Activated B cell treated with CpG ODN at 0.5 μM for 24 hours (primary cell): Measurements from ENCODE around the gene TIAM2. TPM values are rescaled to one million over a fixed set of nuclear protein-coding genes. Genes with fewer than 3 reads are reported as not detected.
"Not testable (repeated sequence)": the region's sequence is repeated elsewhere in the genome, so short reads cannot be mapped to it uniquely, and the experiment has no call there.

Experiments used
- ATAC-seq: fragments of 200-7000 bp; cut with Tn5 transposase; one replicate; pipeline ENCODE4 v1.10.0; 2021; ENCODE audit warnings: low read depth, mild to moderate bottlenecking, moderate library complexity
- CTCF ChIA-PET: fragments of 350-600 bp; sonication (Branson Sonifier 250); formaldehyde crosslinking; loops from one replicate; lab custom pipeline; 2021; ENCODE audit warnings: antibody characterized with exemption; lab: Charles Lee
- POLR2A ChIA-PET: fragments of 350-600 bp; sonication (Branson Sonifier 250); formaldehyde crosslinking; loops from one replicate; lab custom pipeline; 2021; ENCODE audit warnings: antibody characterized with exemption; lab: Charles Lee
- DNase-seq: peaks from one replicate; pipeline ENCODE4 v3.0.0; 2022
- H3K27ac Mint-ChIP-seq: one replicate; pipeline ENCODE4 v1.8.0; 2020; ENCODE audit warnings: mixed read lengths
- H3K27me3 Mint-ChIP-seq: one replicate; pipeline ENCODE4 v1.8.0; 2021; ENCODE audit warnings: mixed read lengths
- H3K36me3 Mint-ChIP-seq: one replicate; pipeline ENCODE4 v1.8.0; 2021; ENCODE audit warnings: low read depth, mixed read lengths
- H3K4me1 Mint-ChIP-seq: one replicate; pipeline ENCODE4 v1.8.0; 2021; ENCODE audit warnings: mixed read lengths
- H3K4me3 Mint-ChIP-seq: one replicate; pipeline ENCODE4 v1.8.0; 2020; ENCODE audit warnings: mild to moderate bottlenecking, mixed read lengths
- H3K9me3 Mint-ChIP-seq: one replicate; pipeline ENCODE4 v1.8.0; 2020; ENCODE audit warnings: mixed read lengths
- CTCF ChIP-seq: fragments of 200-600 bp; IDR thresholded peaks from one replicate; pipeline ENCODE4 v1.8.0; 2022; ENCODE audit warnings: antibody characterized with exemption, mild to moderate bottlenecking
- intact Hi-C: fragments of 100-400 bp; cut with micrococcal nuclease; formaldehyde crosslinking; loops from one replicate; pipeline ENCODE4 v1.15.1; 2024
- total RNA-seq: library from RNA; stranded (reverse); gene quantifications from 2 replicates; pipeline ENCODE4 v1.2.3, GENCODE V29; 2022

TIAM2 gene
- total RNA-seq, 1 donor from 2014 or later: 13.0 TPM

GRCh38 chr6:155177363-155177961 lies 182.3 kb downstream of the TIAM2 start:
- CTCF ChIA-PET: interaction anchor here (0.6 to 3.1 kb wide), 13 partner anchors 35 to 502 kb away, joined by 3 to 67 read pairs (median 5); no protein-coding TSS in a partner anchor
- H3K36me3 Mint-ChIP-seq: no peaks in the 10 kb centered on the region
- intact Hi-C loops: loop anchor here (1.0 to 10.0 kb wide), 7 partner anchors 71 to 1517 kb away; partner anchors contain the start of genes SCAF8 and TFB1M
- TF ChIP-seq CTCF: no peak
- no peaks in the 10 kb centered on the region for H3K9me3 Mint-ChIP-seq
- peak overlapping the region; percentile 38 for H3K27ac Mint-ChIP-seq
- POLR2A ChIA-PET: interaction anchor here (0.6 to 2.1 kb wide), 3 partner anchors 71 to 822 kb away, joined by 5 to 14 read pairs (median 5); no protein-coding TSS in a partner anchor
- DNase-seq (no peak), ATAC-seq (peak; percentile 23)
- H3K4me3 Mint-ChIP-seq: no peak overlapping the region
- H3K4me1 Mint-ChIP-seq: peaks cover 52% of the 10 kb centered on the region
- H3K27me3 Mint-ChIP-seq: no peaks in the 10 kb centered on the region

- H3K9me3 Mint-ChIP-seq: no peaks in the 10 kb centered on the region
- DNase-seq (no peak), ATAC-seq (peak; percentile 67)
- H3K27me3 Mint-ChIP-seq: no peaks in the 10 kb centered on the region
- no peaks in the 10 kb centered on the region for H3K36me3 Mint-ChIP-seq
- no peak for TF ChIP-seq CTCF
- H3K27ac Mint-ChIP-seq: peak overlapping the region; percentile 88
- H3K4me3 Mint-ChIP-seq: peak overlapping the region; percentile 12
- ChIA-PET POLR2A (interaction anchor here (0.7 to 1.2 kb wide), 2 partner anchors 67 to 134 kb away, joined by 5 read pairs; no protein-coding TSS in a partner anchor), CTCF (interaction anchor here (1.7 kb wide), 1 partner anchor 67 kb away, joined by 8 read pairs; no protein-coding TSS in a partner anchor)
- intact Hi-C loops: loop anchor here (1.0 kb wide), 2 partner anchors 67 to 133 kb away; partner anchors contain the start of gene TFB1M
- H3K4me1 Mint-ChIP-seq: peaks cover 62% of the 10 kb centered on the region
Observed at GRCh38 chr6:155181498-155181897, 186.4 kb downstream of the TIAM2 start.

- intact Hi-C loops: no loop called here
- ATAC-seq (no peak), DNase-seq (no peak)
- no peak overlapping the region for H3K4me3 Mint-ChIP-seq
- no peaks in the 10 kb centered on the region for H3K27me3 Mint-ChIP-seq
- ChIA-PET POLR2A (interaction anchor here (1.2 kb wide), 1 partner anchor 66 kb away, joined by 5 read pairs; no protein-coding TSS in a partner anchor), CTCF (interaction anchor here (1.7 kb wide), 1 partner anchor 66 kb away, joined by 8 read pairs; no protein-coding TSS in a partner anchor)
- H3K9me3 Mint-ChIP-seq: no peaks in the 10 kb centered on the region
- peaks cover 57% of the 10 kb centered on the region for H3K4me1 Mint-ChIP-seq
- no peaks in the 10 kb centered on the region for H3K36me3 Mint-ChIP-seq
- peak overlapping the region; percentile 88 for H3K27ac Mint-ChIP-seq
- no peak for TF ChIP-seq CTCF
Observed at GRCh38 chr6:155182103-155182502, 187.0 kb downstream of the TIAM2 start.

GRCh38 chr6:155183095-155183494 lies 188.0 kb downstream of the TIAM2 start:
- no peak for DNase-seq
- H3K36me3 Mint-ChIP-seq: no peaks in the 10 kb centered on the region
- TF ChIP-seq CTCF: no peak
- intact Hi-C loops: no loop called here
- H3K4me1 Mint-ChIP-seq: peaks cover 57% of the 10 kb centered on the region
- POLR2A ChIA-PET: interaction anchor here (1.8 kb wide), 1 partner anchor 132 kb away, joined by 6 read pairs; no protein-coding TSS in a partner anchor
- no peaks in the 10 kb centered on the region for H3K9me3 Mint-ChIP-seq
- peak overlapping the region; percentile 68 for H3K4me3 Mint-ChIP-seq
- peak; percentile 25 for ATAC-seq
- peak overlapping the region; percentile 88 for H3K27ac Mint-ChIP-seq
- no peaks in the 10 kb centered on the region for H3K27me3 Mint-ChIP-seq
- CTCF ChIA-PET: no interaction called here

- H3K9me3 Mint-ChIP-seq, ATAC-seq, intact Hi-C loops, DNase-seq, CTCF ChIA-PET, H3K27me3 Mint-ChIP-seq, H3K4me3 Mint-ChIP-seq, POLR2A ChIA-PET, H3K36me3 Mint-ChIP-seq, H3K27ac Mint-ChIP-seq: not testable (repeated sequence)
- peaks cover 56% of the 10 kb centered on the region for H3K4me1 Mint-ChIP-seq
Observed at GRCh38 chr6:155185041-155185440, 189.9 kb downstream of the TIAM2 start.
